GM23338 (cell line): ENCODE measurements around the gene ESRRA.

Experiments used
- CREB1 ChIP-seq: fragments of 250-450 bp; sonication (Bioruptor Pico); IDR thresholded peaks from 2 replicates; pipeline ENCODE4 v1.5.0; 2020; ENCODE audit warnings: low read depth, mild to moderate bottlenecking, moderate library complexity
- TF ChIP-seq, protein P1 (sequence below), 2 experiments: fragments of 200-600 bp in 1 of 2; sonication (generic) in 1 of 2; conservative IDR thresholded peaks; 2 replicates each; pipeline versions ENCODE4 v1.5.1 to v1.6.1; 2016 to 2017; ENCODE audit warnings: antibody characterized with exemption in 2 of 2, low read depth in 2 of 2, mild to moderate bottlenecking in 2 of 2, moderate library complexity in 1 of 2

DNA sequence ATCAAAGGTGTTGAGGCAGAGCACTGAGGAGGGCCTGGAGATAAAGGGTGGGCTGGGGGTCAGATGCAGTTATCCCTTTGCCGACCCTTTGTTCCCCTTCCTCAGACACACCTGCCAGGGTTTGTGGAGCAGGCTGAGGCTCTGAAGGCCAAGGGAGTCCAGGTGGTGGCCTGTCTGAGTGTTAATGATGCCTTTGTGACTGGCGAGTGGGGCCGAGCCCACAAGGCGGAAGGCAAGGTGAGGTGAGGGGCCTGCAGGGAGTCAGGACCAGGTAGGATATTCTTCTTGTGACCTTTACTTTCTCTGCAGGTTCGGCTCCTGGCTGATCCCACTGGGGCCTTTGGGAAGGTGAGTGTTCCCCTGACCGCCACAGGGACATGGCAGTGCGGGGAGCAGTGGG is 15.2 kb downstream of the ESRRA start:
- TF ChIP-seq, protein P1, sequence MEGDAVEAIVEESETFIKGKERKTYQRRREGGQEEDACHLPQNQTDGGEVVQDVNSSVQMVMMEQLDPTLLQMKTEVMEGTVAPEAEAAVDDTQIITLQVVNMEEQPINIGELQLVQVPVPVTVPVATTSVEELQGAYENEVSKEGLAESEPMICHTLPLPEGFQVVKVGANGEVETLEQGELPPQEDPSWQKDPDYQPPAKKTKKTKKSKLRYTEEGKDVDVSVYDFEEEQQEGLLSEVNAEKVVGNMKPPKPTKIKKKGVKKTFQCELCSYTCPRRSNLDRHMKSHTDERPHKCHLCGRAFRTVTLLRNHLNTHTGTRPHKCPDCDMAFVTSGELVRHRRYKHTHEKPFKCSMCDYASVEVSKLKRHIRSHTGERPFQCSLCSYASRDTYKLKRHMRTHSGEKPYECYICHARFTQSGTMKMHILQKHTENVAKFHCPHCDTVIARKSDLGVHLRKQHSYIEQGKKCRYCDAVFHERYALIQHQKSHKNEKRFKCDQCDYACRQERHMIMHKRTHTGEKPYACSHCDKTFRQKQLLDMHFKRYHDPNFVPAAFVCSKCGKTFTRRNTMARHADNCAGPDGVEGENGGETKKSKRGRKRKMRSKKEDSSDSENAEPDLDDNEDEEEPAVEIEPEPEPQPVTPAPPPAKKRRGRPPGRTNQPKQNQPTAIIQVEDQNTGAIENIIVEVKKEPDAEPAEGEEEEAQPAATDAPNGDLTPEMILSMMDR (conservative IDR thresholded peaks at IDR 0.05; ENCODE audit: low read depth in 2 of 2) = no peak
- no peak for TF ChIP-seq CREB1 (CRISPR knock-in tag)
